ENCODE results near the gene IFRD2. TPM values are rescaled to one million over a fixed set of nuclear protein-coding genes. Genes with fewer than 3 reads are reported as not detected.

Gene IFRD2
- total and polyA plus RNA-seq, 2 of the 8 experiments (the other 6 are each of a cell fraction or from before 2014, with no cell fraction given): 76.7 to 88.8 TPM

DNA sequence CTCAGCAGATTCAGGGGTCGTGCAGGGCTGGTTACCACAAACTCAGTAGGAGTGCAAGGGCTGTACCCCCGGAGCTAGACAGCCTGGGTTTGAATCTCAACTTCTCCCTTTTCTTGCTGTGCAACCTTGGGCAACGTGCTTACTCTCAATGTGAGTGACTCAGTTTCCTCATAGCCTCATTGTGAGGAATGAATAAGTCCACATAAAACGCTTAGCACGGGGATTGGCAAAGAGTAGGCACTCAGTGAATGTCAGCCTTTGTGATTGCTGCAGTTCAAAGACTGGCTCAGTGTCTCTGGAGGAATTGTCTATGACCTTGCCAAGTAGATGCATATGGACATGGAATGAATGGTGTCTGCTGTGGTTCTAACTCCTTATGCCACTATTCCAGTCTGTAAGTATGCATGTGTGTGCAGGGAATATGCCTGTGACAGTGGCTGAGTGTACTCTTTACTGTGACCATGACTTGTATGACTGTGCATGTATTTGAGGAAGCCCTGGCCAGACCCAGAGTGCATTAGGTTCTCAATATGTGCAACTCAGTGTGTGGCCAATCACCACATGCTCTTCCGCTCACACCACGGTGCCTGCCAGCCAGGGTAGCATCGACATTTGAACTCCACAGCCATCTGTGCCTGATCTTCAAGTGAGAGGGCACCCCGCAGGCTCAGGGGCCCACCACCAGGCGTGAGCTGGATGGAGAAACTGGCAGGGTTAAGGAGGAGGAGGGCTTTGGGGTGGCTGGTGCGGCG lies 7.9 kb upstream of the IFRD2 start:
- Histone ChIP-seq H3K23ac (ENCODE audit: insufficient read length) (no peak overlapping the region), H3K4me3 (ENCODE audit: extremely low read depth in 1 of 4, insufficient read depth in 2 of 4, low read depth in 3 of 4, low read length in 4 of 4) (peak overlapping the region in 3 of 4 experiments; percentile 14 to 52 (median 17); a peak in 5 of 8 replicates), H3K27ac (ENCODE audit: low read depth, low read length) (0 out of 2 replicates have a peak overlapping the region, but pooled peaks have one; percentile 22), H2AFZ (ENCODE audit: low read length) (no peak overlapping the region), H3K4ac (replicated peaks; ENCODE audit: insufficient read length, low read depth, low read length) (no peak overlapping the region), H3K23me2 (ENCODE audit: low read depth, low read length) (peaks cover 5% of the 10 kb centered on the region; the same call in 1 of the 2 replicates), H2BK120ac (replicated peaks; ENCODE audit: low read depth, low read length) (no peak overlapping the region), H3K36me3 (ENCODE audit: control insufficient read depth in 2 of 4, insufficient read depth in 4 of 4, low read length in 3 of 4) (no peaks in the 10 kb centered on the region), H2BK20ac (ENCODE audit: low read length) (no peak overlapping the region), H3K79me1 (ENCODE audit: low read depth, low read length) (no peaks in the 10 kb centered on the region), H2AK5ac (ENCODE audit: low read depth, low read length) (no peak overlapping the region), H2BK12ac (ENCODE audit: low read depth, low read length) (peak overlapping the region; percentile 35; the same call in 1 of the 2 replicates), H3K56ac (replicated peaks; ENCODE audit: insufficient read length, low read depth, low read length) (no peak overlapping the region), H3K14ac (ENCODE audit: insufficient read length) (no peak overlapping the region), H3K4me1 (replicated peaks in 1 of 4; ENCODE audit: control insufficient read depth in 3 of 4, insufficient read depth in 4 of 4, low read length in 3 of 4) (peaks cover 0 to 26% (median 12%) of the 10 kb centered on the region in 4 experiments; a peak in 6 of 7 replicates), H3K18ac (ENCODE audit: extremely low read depth, low read length) (peak overlapping the region; percentile 27; the same call in 1 of the 2 replicates), H3K9ac (replicated peaks in 1 of 4; ENCODE audit: extremely low read depth in 1 of 4, low read depth in 3 of 4, low read length in 3 of 4) (peak overlapping the region in 2 of 4 experiments; percentile 31 to 45; a peak in 3 of 7 replicates), H3K27me3 (replicated peaks in 1 of 4; ENCODE audit: control insufficient read depth in 3 of 4, extremely low read depth in 1 of 4, insufficient read depth in 3 of 4, low read length in 3 of 4) (no peaks in the 10 kb centered on the region; a peak in 1 of 7 replicates), H3K9me3 (ENCODE audit: insufficient read depth in 2 of 2, low read depth in 1 of 2, low read length in 1 of 2) (no peaks in the 10 kb centered on the region), H2BK5ac (ENCODE audit: low read depth, low read length) (no peak overlapping the region), H4K8ac (ENCODE audit: extremely low read depth, insufficient read depth, low read length) (no peak overlapping the region), H3K4me2 (ENCODE audit: insufficient read depth in 1 of 2, low read depth in 2 of 2, low read length in 2 of 2) (peak overlapping the region; percentile 67 to 76), H2BK15ac (ENCODE audit: low read length) (no peak overlapping the region), H4K20me1 (replicated peaks in 1 of 2; ENCODE audit: control insufficient read depth in 1 of 2, insufficient read depth in 2 of 2, low read length in 2 of 2) (peaks cover 0 to 2% of the 10 kb centered on the region in 2 experiments), H4K91ac (replicated peaks; ENCODE audit: insufficient read length, low read length) (peak overlapping the region; percentile 7), H4K5ac (ENCODE audit: insufficient read length, low read depth, low read length) (no peak overlapping the region), H3K79me2 (ENCODE audit: control insufficient read depth in 1 of 2, insufficient read depth in 2 of 2, low read length in 2 of 2) (no peaks in the 10 kb centered on the region)
- 81% methylated on average over 12 of the region's 12 CpGs; no CpG with 5 or more reads in 1 of the 2 experiments for WGBS, 2 experiments (ENCODE audit: extremely low coverage in 1 of 2, insufficient coverage in 1 of 2, insufficient read length in 1 of 2, insufficient replicate concordance in 2 of 2, low coverage in 1 of 2, low lambda C conversion rate in 2 of 2, missing lambda C conversion rate in 1 of 2)
- no peak for TF ChIP-seq CHD2 (IDR thresholded peaks at IDR 0.05; ENCODE audit: low read length)
- no peak for TF ChIP-seq SIRT6 (IDR thresholded peaks at IDR 0.05; ENCODE audit: low read length)
- no peak for TF ChIP-seq HDAC6 (IDR thresholded peaks at IDR 0.05; ENCODE audit: low read depth, low read length)
- TF ChIP-seq, protein P1, sequence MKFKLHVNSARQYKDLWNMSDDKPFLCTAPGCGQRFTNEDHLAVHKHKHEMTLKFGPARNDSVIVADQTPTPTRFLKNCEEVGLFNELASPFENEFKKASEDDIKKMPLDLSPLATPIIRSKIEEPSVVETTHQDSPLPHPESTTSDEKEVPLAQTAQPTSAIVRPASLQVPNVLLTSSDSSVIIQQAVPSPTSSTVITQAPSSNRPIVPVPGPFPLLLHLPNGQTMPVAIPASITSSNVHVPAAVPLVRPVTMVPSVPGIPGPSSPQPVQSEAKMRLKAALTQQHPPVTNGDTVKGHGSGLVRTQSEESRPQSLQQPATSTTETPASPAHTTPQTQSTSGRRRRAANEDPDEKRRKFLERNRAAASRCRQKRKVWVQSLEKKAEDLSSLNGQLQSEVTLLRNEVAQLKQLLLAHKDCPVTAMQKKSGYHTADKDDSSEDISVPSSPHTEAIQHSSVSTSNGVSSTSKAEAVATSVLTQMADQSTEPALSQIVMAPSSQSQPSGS (IDR thresholded peaks at IDR 0.05; ENCODE audit: low read length): no peak
- no peak for TF ChIP-seq SAP30 (IDR thresholded peaks at IDR 0.05; ENCODE audit: insufficient read depth, insufficient replicate concordance, low read length)
- no peak for TF ChIP-seq POLR2AphosphoS5 (IDR thresholded peaks at IDR 0.05; ENCODE audit: low read depth, low read length)
- TF ChIP-seq SRF (IDR thresholded peaks at IDR 0.05; ENCODE audit: low read depth, low read length): no peak
- TF ChIP-seq JUND (IDR thresholded peaks at IDR 0.05; ENCODE audit: low read length): no peak
- POLR2A ChIA-PET (ENCODE audit: partially characterized antibody): interaction anchor here (1.1 to 11.3 kb wide), 6 partner anchors 10 to 62 kb away, joined by 3 to 149 read pairs (median 4); partner anchors contain the start of genes HYAL2 and SEMA3B
- CTCF ChIA-PET (ENCODE audit: partially characterized antibody): interaction anchor here (1.0 to 3.6 kb wide), 12 partner anchors 15 to 1089 kb away, joined by 3 to 24 read pairs (median 4); partner anchors contain the start of gene TUSC2
- DNase-seq (ENCODE audit: low read depth in 1 of 2, low spot score in 2 of 2): no peak
- no peak for FAIRE-seq

All from H1 (cell line).